ENCODE measurements around the gene PLCXD3. TPM values are rescaled to one million over a fixed set of nuclear protein-coding genes. Genes with fewer than 3 reads are reported as not detected.

The PLCXD3 gene
- total and polyA plus RNA-seq, 2 of the 8 experiments (the other 6 are each of a cell fraction or from before 2014, with no cell fraction given): 0.03 to 0.07 TPM

DNA sequence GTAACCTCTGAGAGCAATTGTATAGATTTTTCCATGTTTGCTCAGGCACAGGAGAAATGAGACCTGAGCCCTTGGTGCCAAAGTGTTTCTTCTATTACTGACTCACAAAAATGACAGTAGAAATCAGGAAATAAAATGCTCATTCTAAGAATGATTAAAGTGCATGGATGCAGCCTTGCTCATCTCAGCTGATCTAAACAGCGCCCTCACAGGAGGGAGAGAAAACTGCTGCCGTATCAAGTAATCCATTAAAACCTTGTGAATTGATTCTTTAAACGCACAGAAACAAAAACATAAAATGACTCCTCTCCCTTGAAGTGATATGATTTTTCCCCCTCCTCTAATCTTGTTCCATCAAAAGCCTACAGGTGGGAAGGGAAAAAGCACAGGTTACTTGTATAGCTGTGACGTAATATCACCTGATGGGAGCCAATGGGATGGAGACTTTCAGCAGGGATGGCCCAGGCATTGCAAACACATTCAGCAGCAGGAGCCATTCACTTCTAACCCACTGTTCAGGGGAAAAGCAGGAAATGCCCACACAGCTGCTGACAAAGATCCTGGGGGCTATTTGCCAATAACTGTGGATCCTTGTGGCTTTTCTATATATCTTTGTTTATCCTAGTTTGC lies 76.7 kb downstream of the PLCXD3 start:
- Histone ChIP-seq H4K20me1 (replicated peaks in 1 of 2; ENCODE audit: control insufficient read depth in 1 of 2, insufficient read depth in 2 of 2, low read length in 2 of 2) (no peaks in the 10 kb centered on the region), H3K4me3 (ENCODE audit: extremely low read depth in 1 of 4, insufficient read depth in 2 of 4, low read depth in 3 of 4, low read length in 4 of 4) (no peak overlapping the region; a peak in 1 of 8 replicates), H3K27ac (ENCODE audit: low read depth, low read length) (no peak overlapping the region), H3K4me2 (ENCODE audit: insufficient read depth in 1 of 2, low read depth in 2 of 2, low read length in 2 of 2) (no peak overlapping the region), H2BK120ac (replicated peaks; ENCODE audit: low read depth, low read length) (no peak overlapping the region), H3K18ac (ENCODE audit: extremely low read depth, low read length) (no peak overlapping the region), H2AFZ (ENCODE audit: low read length) (peak overlapping the region; percentile 92), H2BK12ac (ENCODE audit: low read depth, low read length) (no peak overlapping the region), H3K79me1 (ENCODE audit: low read depth, low read length) (no peaks in the 10 kb centered on the region), H3K79me2 (ENCODE audit: control insufficient read depth in 1 of 2, insufficient read depth in 2 of 2, low read length in 2 of 2) (no peaks in the 10 kb centered on the region), H3K14ac (ENCODE audit: insufficient read length) (no peak overlapping the region), H4K91ac (replicated peaks; ENCODE audit: insufficient read length, low read length) (no peak overlapping the region), H3K56ac (replicated peaks; ENCODE audit: insufficient read length, low read depth, low read length) (no peak overlapping the region), H4K5ac (ENCODE audit: insufficient read length, low read depth, low read length) (no peak overlapping the region), H3K9me3 (ENCODE audit: insufficient read depth in 2 of 2, low read depth in 1 of 2, low read length in 1 of 2) (no peaks in the 10 kb centered on the region), H4K8ac (ENCODE audit: extremely low read depth, insufficient read depth, low read length) (no peak overlapping the region), H2AK5ac (ENCODE audit: low read depth, low read length) (no peak overlapping the region), H3K9ac (replicated peaks in 1 of 4; ENCODE audit: extremely low read depth in 1 of 4, low read depth in 3 of 4, low read length in 3 of 4) (no peak overlapping the region), H3K4ac (replicated peaks; ENCODE audit: insufficient read length, low read depth, low read length) (no peak overlapping the region), H3K27me3 (replicated peaks in 1 of 4; ENCODE audit: control insufficient read depth in 3 of 4, extremely low read depth in 1 of 4, insufficient read depth in 3 of 4, low read length in 3 of 4) (no peaks in the 10 kb centered on the region), H2BK20ac (ENCODE audit: low read length) (no peak overlapping the region), H3K23ac (ENCODE audit: insufficient read length) (no peak overlapping the region), H3K4me1 (replicated peaks in 1 of 4; ENCODE audit: control insufficient read depth in 3 of 4, insufficient read depth in 4 of 4, low read length in 3 of 4) (peaks cover 0 to 3% (median 0%) of the 10 kb centered on the region in 4 experiments; a peak in 1 of 7 replicates), H3K36me3 (ENCODE audit: control insufficient read depth in 2 of 4, insufficient read depth in 4 of 4, low read length in 3 of 4) (no peaks in the 10 kb centered on the region), H2BK5ac (ENCODE audit: low read depth, low read length) (no peak overlapping the region), H3K23me2 (ENCODE audit: low read depth, low read length) (no peaks in the 10 kb centered on the region), H2BK15ac (ENCODE audit: low read length) (no peak overlapping the region)
- DNase-seq (ENCODE audit: low read depth in 1 of 2, low spot score in 2 of 2) (peak in 1 of 2 experiments; percentile 47), FAIRE-seq (peak; percentile 84)
- ChIA-PET POLR2A (ENCODE audit: partially characterized antibody) (no interaction called here), CTCF (ENCODE audit: partially characterized antibody) (interaction anchor here (0.5 to 2.9 kb wide), 21 partner anchors 9 to 618 kb away, joined by 3 to 19 read pairs (median 4); no protein-coding TSS in a partner anchor)
- WGBS, 2 experiments (ENCODE audit: extremely low coverage in 1 of 2, insufficient coverage in 1 of 2, insufficient read length in 1 of 2, insufficient replicate concordance in 2 of 2, low coverage in 1 of 2, low lambda C conversion rate in 2 of 2, missing lambda C conversion rate in 1 of 2): 45% methylated on average over 4 of the region's 4 CpGs; no CpG with 5 or more reads in 1 of the 2 experiments
- TF ChIP-seq CHD1 (IDR thresholded peaks at IDR 0.05; ENCODE audit: low read depth, low read length) (no peak), PHF8 (conservative IDR thresholded peaks at IDR 0.05; ENCODE audit: low read depth, low read length) (no peak), CBX5 (IDR thresholded peaks at IDR 0.05; ENCODE audit: low read depth, low read length) (no peak), TBP (IDR thresholded peaks at IDR 0.05; ENCODE audit: low read depth, low read length) (no peak), RBBP5 (IDR thresholded peaks at IDR 0.05; ENCODE audit: borderline replicate concordance, low read depth, low read length) (no peak), GABPA (IDR thresholded peaks at IDR 0.05; ENCODE audit: borderline replicate concordance, insufficient read depth, low read length) (no peak), SIX5 (IDR thresholded peaks at IDR 0.05; ENCODE audit: low read depth, low read length) (no peak), KDM5A (IDR thresholded peaks at IDR 0.05; ENCODE audit: low read length) (no peak), RAD21 (IDR thresholded peaks at IDR 0.05 in 1 of 2, conservative IDR thresholded peaks at IDR 0.05 in 1 of 2; ENCODE audit: low read depth in 2 of 2, low read length in 2 of 2) (peak; percentile 29 to 42; a peak in 3 of 4 replicates), CTBP2 (IDR thresholded peaks at IDR 0.05; ENCODE audit: borderline replicate concordance, insufficient read depth, insufficient read length, low read length) (no peak)
- TF ChIP-seq, protein P1, sequence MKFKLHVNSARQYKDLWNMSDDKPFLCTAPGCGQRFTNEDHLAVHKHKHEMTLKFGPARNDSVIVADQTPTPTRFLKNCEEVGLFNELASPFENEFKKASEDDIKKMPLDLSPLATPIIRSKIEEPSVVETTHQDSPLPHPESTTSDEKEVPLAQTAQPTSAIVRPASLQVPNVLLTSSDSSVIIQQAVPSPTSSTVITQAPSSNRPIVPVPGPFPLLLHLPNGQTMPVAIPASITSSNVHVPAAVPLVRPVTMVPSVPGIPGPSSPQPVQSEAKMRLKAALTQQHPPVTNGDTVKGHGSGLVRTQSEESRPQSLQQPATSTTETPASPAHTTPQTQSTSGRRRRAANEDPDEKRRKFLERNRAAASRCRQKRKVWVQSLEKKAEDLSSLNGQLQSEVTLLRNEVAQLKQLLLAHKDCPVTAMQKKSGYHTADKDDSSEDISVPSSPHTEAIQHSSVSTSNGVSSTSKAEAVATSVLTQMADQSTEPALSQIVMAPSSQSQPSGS (IDR thresholded peaks at IDR 0.05; ENCODE audit: low read length): no peak
